ENCODE data around the gene CES1.
"Not testable (repeated sequence)": the region's sequence is repeated elsewhere in the genome, so short reads cannot be mapped to it uniquely, and the experiment has no call there.

Gene CES1

GRCh38 chr16:55829232-55829631 lies 3.7 kb downstream of the CES1 start:
- not testable (repeated sequence) for DNase-seq

- no peak for DNase-seq
These were observed 4.2 kb downstream of the CES1 start for GRCh38 chr16:55828680-55829079.

GRCh38 chr16:55825115-55825728 lies 7.7 kb downstream of the CES1 start:
- DNase-seq: no peak

- DNase-seq: no peak
These were observed 8.4 kb downstream of the CES1 start for GRCh38 chr16:55824473-55825000.

- DNase-seq: no peak
These were observed 10.6 kb downstream of the CES1 start for GRCh38 chr16:55822280-55822810.

- DNase-seq: no peak
These were observed 11.7 kb downstream of the CES1 start for GRCh38 chr16:55821210-55821609.

GRCh38 chr16:55820615-55821014 lies 12.3 kb downstream of the CES1 start:
- no peak for DNase-seq

- no peak for DNase-seq
These were observed 15.5 kb downstream of the CES1 start for GRCh38 chr16:55817236-55817912.

- not testable (repeated sequence) for DNase-seq
These were observed 16.7 kb downstream of the CES1 start for GRCh38 chr16:55816222-55816621.

- DNase-seq: no peak
These were observed 17.6 kb downstream of the CES1 start for GRCh38 chr16:55815320-55815719.

GRCh38 chr16:55814174-55814573 lies 18.7 kb downstream of the CES1 start:
- not testable (repeated sequence) for DNase-seq

- not testable (repeated sequence) for DNase-seq
These were observed 19.2 kb downstream of the CES1 start for GRCh38 chr16:55813730-55814129.

- no peak for DNase-seq
These were observed 19.9 kb downstream of the CES1 start for GRCh38 chr16:55812951-55813350.

GRCh38 chr16:55811811-55812210 lies 21.1 kb downstream of the CES1 start:
- no peak for DNase-seq

GRCh38 chr16:55810451-55810961 lies 22.4 kb downstream of the CES1 start:
- DNase-seq: no peak

- DNase-seq: no peak
These were observed 23.0 kb downstream of the CES1 start for GRCh38 chr16:55809851-55810250.

GRCh38 chr16:55809386-55809785 lies 23.5 kb downstream of the CES1 start:
- DNase-seq: no peak

- not testable (repeated sequence) for DNase-seq
These were observed 24.6 kb downstream of the CES1 start for GRCh38 chr16:55808286-55808685.

- DNase-seq: not testable (repeated sequence)
These were observed 27.8 kb downstream of the CES1 start for GRCh38 chr16:55805104-55805503.

GRCh38 chr16:55803681-55804080 lies 29.2 kb downstream of the CES1 start:
- not testable (repeated sequence) for DNase-seq

- not testable (repeated sequence) for DNase-seq
These were observed 39.9 kb downstream of the CES1 start for GRCh38 chr16:55792934-55793374.

- DNase-seq: not testable (repeated sequence)
These were observed 41.4 kb downstream of the CES1 start for GRCh38 chr16:55791512-55791911.

GRCh38 chr16:55790240-55790639 lies 42.7 kb downstream of the CES1 start:
- DNase-seq: not testable (repeated sequence)

- not testable (repeated sequence) for DNase-seq
These were observed 50.2 kb downstream of the CES1 start for GRCh38 chr16:55782793-55783091.
